ENCODE results near the gene CRYGN.

The CRYGN gene

GRCh38 chr7:151379534-151380198 is 60.3 kb downstream of the CRYGN start:
- Histone ChIP-seq H3K27me3 (replicated peaks; ENCODE audit: insufficient read depth, low read length) (peaks cover 45% of the 10 kb centered on the region), H2AFZ (ENCODE audit: low read length) (no peak overlapping the region), H3K27ac (ENCODE audit: low read length) (no peak overlapping the region), H3K4me2 (ENCODE audit: low read depth, low read length) (no peak overlapping the region), H3K9me2 (replicated peaks; ENCODE audit: insufficient read depth, low read length) (no peaks in the 10 kb centered on the region), H3K9me3 (replicated peaks; ENCODE audit: insufficient read depth, low read length) (no peaks in the 10 kb centered on the region), H3K79me2 (ENCODE audit: low read length) (no peaks in the 10 kb centered on the region), H3K36me3 (replicated peaks; ENCODE audit: insufficient read depth, low read length) (no peaks in the 10 kb centered on the region), H3K4me1 (ENCODE audit: low read length) (no peaks in the 10 kb centered on the region), H3K4me3 (ENCODE audit: low read length) (no peak overlapping the region), H3K9ac (ENCODE audit: low read length) (no peak overlapping the region), H4K20me1 (ENCODE audit: insufficient read depth, low read length) (no peaks in the 10 kb centered on the region), H3F3A (ENCODE audit: insufficient read depth, low read length) (no peaks in the 10 kb centered on the region)
- TF ChIP-seq EZH2phosphoT487 (IDR thresholded peaks at IDR 0.05; ENCODE audit: low read length) (no peak), CTCF (IDR thresholded peaks at IDR 0.05; ENCODE audit: low read length) (no peak), EZH2 (optimal IDR thresholded peaks at IDR 0.05; ENCODE audit: low read depth, low read length) (no peak)
- no peak for DNase-seq

- Histone ChIP-seq H3F3A (ENCODE audit: insufficient read depth, low read length) (no peaks in the 10 kb centered on the region), H3K36me3 (replicated peaks; ENCODE audit: insufficient read depth, low read length) (no peaks in the 10 kb centered on the region), H3K4me3 (ENCODE audit: low read length) (no peak overlapping the region), H3K9me2 (replicated peaks; ENCODE audit: insufficient read depth, low read length) (no peaks in the 10 kb centered on the region), H3K9ac (ENCODE audit: low read length) (no peak overlapping the region), H3K27ac (ENCODE audit: low read length) (no peak overlapping the region), H4K20me1 (ENCODE audit: insufficient read depth, low read length) (no peaks in the 10 kb centered on the region), H3K9me3 (replicated peaks; ENCODE audit: insufficient read depth, low read length) (no peaks in the 10 kb centered on the region), H3K4me2 (ENCODE audit: low read depth, low read length) (no peak overlapping the region), H3K4me1 (ENCODE audit: low read length) (no peaks in the 10 kb centered on the region), H3K79me2 (ENCODE audit: low read length) (no peaks in the 10 kb centered on the region), H2AFZ (ENCODE audit: low read length) (no peak overlapping the region), H3K27me3 (replicated peaks; ENCODE audit: insufficient read depth, low read length) (peaks cover 40% of the 10 kb centered on the region)
- DNase-seq, result no peak
- TF ChIP-seq CTCF (IDR thresholded peaks at IDR 0.05; ENCODE audit: low read length) (no peak), EZH2phosphoT487 (IDR thresholded peaks at IDR 0.05; ENCODE audit: low read length) (no peak), EZH2 (optimal IDR thresholded peaks at IDR 0.05; ENCODE audit: low read depth, low read length) (no peak)
Observed at GRCh38 chr7:151379193-151379520, 60.8 kb downstream of the CRYGN start.

Data from MM.1S (cell line).